ENCODE results near the gene SEMA5A.

- no peak for TF ChIP-seq POLR2A (IDR thresholded peaks at IDR 0.05)
- no peak for TF ChIP-seq CTCF (IDR thresholded peaks at IDR 0.05)
Observed at GRCh38 chr5:9042241-9042640, 503.6 kb downstream of the SEMA5A start.
